ENCODE data around the gene C4orf50. TPM values are rescaled to one million over a fixed set of nuclear protein-coding genes. Genes with fewer than 3 reads are reported as not detected.
A peak's percentile ranks its signal among the peaks of the same experiment; 100 is the strongest.

The C4orf50 gene
- total and polyA plus RNA-seq, 2 experiments from 2014 or later = not detected

DNA sequence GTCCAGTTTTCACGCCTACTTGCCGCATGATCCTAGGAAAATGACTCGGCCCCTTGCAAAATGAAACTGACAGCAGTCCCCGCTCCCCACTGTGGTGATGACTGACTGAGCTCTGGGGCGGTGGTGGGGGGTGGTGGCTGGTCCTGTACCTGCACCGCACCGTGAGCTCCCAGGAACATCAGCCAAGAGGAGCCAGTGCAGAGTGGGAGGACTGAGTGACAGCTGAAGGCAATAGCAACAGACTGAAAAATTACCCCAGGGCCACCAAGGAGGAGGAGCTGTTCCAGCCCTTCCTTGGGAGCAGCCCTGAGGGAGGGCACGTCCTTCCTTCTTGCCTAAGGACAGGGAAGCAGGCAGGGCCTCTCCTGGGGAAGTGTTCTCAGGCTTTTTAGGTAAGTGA lies 2.4 kb upstream of the C4orf50 start:
- Histone ChIP-seq H3K36me3 (ENCODE audit: low read depth) (no peaks in the 10 kb centered on the region), H3K79me2 (ENCODE audit: insufficient read depth) (no peaks in the 10 kb centered on the region), H3K4me1 (ENCODE audit: insufficient read depth) (no peaks in the 10 kb centered on the region), H3K9me3 (ENCODE audit: low read depth) (no peaks in the 10 kb centered on the region), H2AFZ (no peak overlapping the region), H4K20me1 (ENCODE audit: insufficient read depth) (no peaks in the 10 kb centered on the region), H3K4me2 (ENCODE audit: unreplicated experiment) (no peak overlapping the region), H3F3A (ENCODE audit: insufficient read depth) (no peaks in the 10 kb centered on the region), H3K4me3 (no peak overlapping the region), H3K27me3 (replicated peaks; ENCODE audit: insufficient read depth) (no peaks in the 10 kb centered on the region; the same call in 1 of the 2 replicates), H3K27ac (no peak overlapping the region), H3K9me2 (ENCODE audit: insufficient read depth) (no peaks in the 10 kb centered on the region), H3K9ac (no peak overlapping the region)
- in situ Hi-C loops (cut with MboI) = no loop called here
- TF ChIP-seq EZH2phosphoT487 (IDR thresholded peaks at IDR 0.05; ENCODE audit: insufficient read depth, low read depth) (no peak), EZH2 (IDR thresholded peaks at IDR 0.05; ENCODE audit: insufficient read depth, poor library complexity, severe bottlenecking) (no peak)
- DNase-seq = no peak
- WGBS, 2 experiments (ENCODE audit: low coverage in 1 of 2, low lambda C conversion rate in 2 of 2, missing lambda C conversion rate in 2 of 2) = 55 to 56% methylated on average over 7 to 8 of the region's 8 CpGs

DNA sequence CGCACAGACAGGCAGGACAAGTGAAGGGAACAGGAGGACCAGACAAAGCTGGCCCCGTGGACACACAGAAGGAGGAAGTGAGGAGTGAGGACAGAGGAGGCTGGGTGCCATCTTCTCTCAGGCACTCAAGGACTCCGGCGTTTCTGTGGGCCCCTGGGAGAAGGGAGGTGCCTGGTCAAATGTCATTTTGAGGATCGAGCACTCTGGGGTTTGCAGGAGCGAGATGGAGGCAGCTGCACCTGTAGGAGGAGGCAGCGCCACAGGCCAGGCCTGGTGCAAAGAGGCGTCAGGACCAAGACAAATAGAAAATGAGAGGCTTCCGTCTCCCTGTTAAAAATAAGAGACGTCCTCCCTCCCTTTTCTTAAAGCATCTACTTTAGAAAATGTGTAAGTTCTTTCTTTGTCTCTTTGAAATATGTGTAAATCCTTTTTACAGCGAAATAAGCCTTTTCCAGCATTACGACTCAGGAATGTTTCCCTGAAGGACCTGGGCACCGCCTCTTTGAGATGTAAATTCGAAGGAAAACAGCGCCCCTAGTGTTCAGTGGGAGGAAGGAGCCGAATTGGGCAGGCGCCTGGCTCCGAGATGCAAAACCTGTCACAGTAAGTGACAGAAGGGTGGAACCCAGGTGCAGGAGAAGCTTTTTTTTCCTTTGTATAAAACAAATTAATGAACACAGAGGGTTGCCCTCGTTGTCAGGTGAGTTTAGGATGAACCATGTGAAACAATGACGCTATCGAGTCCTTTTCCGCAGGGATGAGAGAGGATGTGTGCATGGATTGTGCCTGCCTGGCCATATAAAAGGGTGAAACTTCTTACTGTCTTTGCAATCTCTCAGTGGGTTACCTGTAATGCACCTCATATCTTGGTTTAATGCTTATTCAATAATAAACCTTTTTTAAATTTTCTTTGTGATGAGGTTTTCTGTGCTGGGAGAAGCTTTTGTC lies 1.4 kb upstream of the C4orf50 start:
- Histone ChIP-seq H3F3A (ENCODE audit: insufficient read depth) (no peaks in the 10 kb centered on the region), H3K4me1 (ENCODE audit: insufficient read depth) (no peaks in the 10 kb centered on the region), H3K36me3 (ENCODE audit: low read depth) (no peaks in the 10 kb centered on the region), H3K4me2 (ENCODE audit: unreplicated experiment) (no peak overlapping the region), H3K9me2 (ENCODE audit: insufficient read depth) (no peaks in the 10 kb centered on the region), H3K27ac (no peak overlapping the region), H4K20me1 (ENCODE audit: insufficient read depth) (no peaks in the 10 kb centered on the region), H3K9me3 (ENCODE audit: low read depth) (no peaks in the 10 kb centered on the region), H3K4me3 (no peak overlapping the region), H3K27me3 (replicated peaks; ENCODE audit: insufficient read depth) (no peaks in the 10 kb centered on the region; the same call in 1 of the 2 replicates), H3K79me2 (ENCODE audit: insufficient read depth) (no peaks in the 10 kb centered on the region), H2AFZ (no peak overlapping the region), H3K9ac (no peak overlapping the region)
- peak; percentile 74 for DNase-seq
- TF ChIP-seq EZH2phosphoT487 (IDR thresholded peaks at IDR 0.05; ENCODE audit: insufficient read depth, low read depth) (no peak), EZH2 (IDR thresholded peaks at IDR 0.05; ENCODE audit: insufficient read depth, poor library complexity, severe bottlenecking) (no peak)
- in situ Hi-C loops (cut with MboI) = no loop called here
- WGBS, 2 experiments (ENCODE audit: low coverage in 1 of 2, low lambda C conversion rate in 2 of 2, missing lambda C conversion rate in 2 of 2) = 24 to 26% methylated on average over 22 of the region's 22 CpGs

- Histone ChIP-seq H3K4me1 (ENCODE audit: insufficient read depth) (no peaks in the 10 kb centered on the region), H4K20me1 (ENCODE audit: insufficient read depth) (no peaks in the 10 kb centered on the region), H3K36me3 (ENCODE audit: low read depth) (no peaks in the 10 kb centered on the region), H3K9me2 (ENCODE audit: insufficient read depth) (no peaks in the 10 kb centered on the region), H3K4me3 (no peak overlapping the region), H2AFZ (no peak overlapping the region), H3K27me3 (replicated peaks; ENCODE audit: insufficient read depth) (no peaks in the 10 kb centered on the region; the same call in 1 of the 2 replicates), H3K9me3 (ENCODE audit: low read depth) (no peaks in the 10 kb centered on the region), H3F3A (ENCODE audit: insufficient read depth) (no peaks in the 10 kb centered on the region), H3K27ac (no peak overlapping the region), H3K9ac (no peak overlapping the region), H3K4me2 (ENCODE audit: unreplicated experiment) (no peak overlapping the region), H3K79me2 (ENCODE audit: insufficient read depth) (no peaks in the 10 kb centered on the region)
- 53 to 59% methylated on average over 11 of the region's 11 CpGs for WGBS, 2 experiments (ENCODE audit: low coverage in 1 of 2, low lambda C conversion rate in 2 of 2, missing lambda C conversion rate in 2 of 2)
- DNase-seq = no peak
- in situ Hi-C loops (cut with MboI) = no loop called here
- TF ChIP-seq EZH2phosphoT487 (IDR thresholded peaks at IDR 0.05; ENCODE audit: insufficient read depth, low read depth) (no peak), EZH2 (IDR thresholded peaks at IDR 0.05; ENCODE audit: insufficient read depth, poor library complexity, severe bottlenecking) (no peak)
Measured at GRCh38 chr4:6017800-6018199, 431 bp downstream of the C4orf50 start.

DNA sequence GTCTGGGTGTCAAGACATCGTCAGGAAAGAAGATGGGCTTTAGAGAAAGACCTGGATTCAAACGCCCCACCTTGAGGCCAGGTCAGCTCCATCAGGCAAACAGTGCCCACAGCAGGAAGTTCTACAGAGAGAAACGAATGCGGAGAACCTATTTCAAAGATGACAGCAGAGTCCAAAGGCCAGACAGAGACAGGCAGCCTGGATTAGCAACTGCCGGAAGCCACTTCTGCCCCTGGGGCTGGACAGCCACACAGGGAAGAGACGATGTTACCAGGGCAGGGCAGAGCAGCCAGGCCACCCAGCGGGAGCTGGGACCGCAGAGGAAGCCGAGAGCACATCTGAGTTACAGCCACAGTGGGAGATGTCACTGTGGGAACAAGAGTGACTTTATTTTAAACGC lies 1.2 kb downstream of the C4orf50 start:
- 48% methylated on average over 10 of the region's 10 CpGs for whole genome bisulfite sequencing, 2 experiments (ENCODE audit: low coverage in 1 of 2, low lambda C conversion rate in 2 of 2, missing lambda C conversion rate in 2 of 2)
- Histone ChIP-seq H3K9ac (no peak overlapping the region), H4K20me1 (ENCODE audit: insufficient read depth) (no peaks in the 10 kb centered on the region), H3K4me2 (ENCODE audit: unreplicated experiment) (no peak overlapping the region), H3K36me3 (ENCODE audit: low read depth) (no peaks in the 10 kb centered on the region), H3K27ac (no peak overlapping the region), H3K4me1 (ENCODE audit: insufficient read depth) (no peaks in the 10 kb centered on the region), H3K79me2 (ENCODE audit: insufficient read depth) (no peaks in the 10 kb centered on the region), H3K9me3 (ENCODE audit: low read depth) (no peaks in the 10 kb centered on the region), H3K4me3 (no peak overlapping the region), H3F3A (ENCODE audit: insufficient read depth) (no peaks in the 10 kb centered on the region), H2AFZ (no peak overlapping the region), H3K9me2 (ENCODE audit: insufficient read depth) (no peaks in the 10 kb centered on the region), H3K27me3 (replicated peaks; ENCODE audit: insufficient read depth) (no peaks in the 10 kb centered on the region; the same call in 1 of the 2 replicates)
- DNase-seq = no peak
- TF ChIP-seq EZH2phosphoT487 (IDR thresholded peaks at IDR 0.05; ENCODE audit: insufficient read depth, low read depth) (no peak), EZH2 (IDR thresholded peaks at IDR 0.05; ENCODE audit: insufficient read depth, poor library complexity, severe bottlenecking) (no peak)
- in situ Hi-C loops (cut with MboI) = no loop called here

Measured in GM23248 (cell line).